DMS 273 (cell line): ENCODE data around the gene CCDC86.
A peak's percentile ranks its signal among the peaks of the same experiment; 100 is the strongest.

Source experiments
- DNase-seq: peaks from one replicate; lab custom pipeline; 2025; ENCODE audit not compliant: unreplicated experiment; lab: John Stamatoyannopoulos, UW

Gene CCDC86

DNA sequence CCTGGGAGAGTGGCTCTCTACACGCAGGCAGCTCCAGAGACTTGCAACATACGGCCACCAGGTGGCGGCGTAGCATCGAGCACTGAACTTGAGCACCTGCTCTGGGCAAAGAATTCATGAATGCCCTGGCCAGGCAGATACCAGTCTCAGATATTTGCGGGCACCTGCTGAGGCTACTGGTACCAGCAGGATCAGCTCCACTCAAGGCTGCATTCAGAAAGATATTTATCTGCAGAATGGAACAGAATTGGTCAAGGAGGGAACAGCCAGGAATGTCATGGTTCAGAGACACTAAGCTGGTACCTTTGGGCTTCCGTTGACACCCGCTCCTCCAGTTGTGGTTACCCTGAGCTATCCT lies 10.8 kb upstream of the CCDC86 start:
- peak; percentile 89 for DNase-seq

DNA sequence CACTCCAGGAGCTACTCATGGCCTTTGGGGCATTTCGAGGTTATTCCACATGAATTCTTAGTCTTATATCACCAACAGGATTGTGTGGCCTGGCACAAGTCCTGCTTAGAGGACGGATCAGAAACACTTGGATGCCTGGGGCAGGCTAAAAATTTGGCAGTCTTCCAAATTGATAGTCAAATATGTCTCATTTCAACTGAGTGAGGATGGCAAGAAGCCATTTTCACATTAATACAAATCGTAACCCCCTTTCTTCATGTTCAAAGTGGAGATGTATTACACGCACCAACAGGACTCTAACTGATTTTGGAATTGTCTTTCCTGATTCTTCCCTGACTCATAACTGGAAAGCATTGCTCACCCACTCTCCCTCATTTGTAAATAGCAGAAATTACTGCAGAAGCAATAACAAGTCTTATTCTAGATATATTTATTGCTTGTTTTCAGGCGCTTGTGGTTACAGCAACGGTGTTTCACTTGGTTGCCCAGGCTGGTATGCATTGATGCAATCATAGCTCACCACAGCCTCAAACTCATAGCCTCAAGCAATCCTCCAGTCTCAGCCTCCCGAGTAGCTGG lies 10.3 kb upstream of the CCDC86 start:
- DNase-seq, result peak; percentile 29

DNA sequence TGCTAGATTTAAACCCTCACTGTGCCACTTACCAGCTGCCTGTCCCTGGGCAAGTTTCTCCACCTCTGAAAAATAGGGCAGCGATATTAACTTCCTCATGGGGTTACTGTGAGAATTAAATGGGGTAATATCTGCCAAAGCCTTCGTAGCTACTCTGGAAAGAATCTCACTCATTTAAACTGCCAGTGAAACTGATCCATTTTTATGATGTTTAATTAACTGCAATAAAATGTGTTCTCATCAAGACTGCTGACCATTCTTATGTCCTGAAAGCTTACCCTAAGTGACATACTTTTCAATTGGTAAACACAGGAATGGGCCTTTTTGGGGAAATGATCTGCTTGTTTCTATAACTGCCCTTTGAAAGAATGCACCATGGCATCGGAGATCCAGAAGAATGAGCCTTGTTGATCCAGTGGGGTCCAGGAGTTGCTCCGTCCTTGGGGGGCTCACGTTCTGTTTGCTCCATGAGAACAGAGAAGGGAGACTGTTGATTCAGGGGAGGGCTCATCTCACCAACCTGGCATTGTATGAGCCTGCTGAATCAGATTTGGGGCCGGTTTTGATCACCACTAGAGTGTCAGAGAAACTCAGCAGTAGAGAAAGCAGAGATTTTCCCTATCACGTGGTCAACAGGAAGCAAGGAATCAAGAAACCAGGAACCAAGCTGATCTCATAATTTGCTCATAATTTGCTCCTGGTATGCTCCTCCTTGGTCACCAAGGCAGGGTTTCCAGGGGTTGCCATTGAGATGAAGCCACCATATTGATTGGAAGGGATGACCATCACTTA lies 7.0 kb upstream of the CCDC86 start:
- DNase-seq, result no peak

- DNase-seq, result peak; percentile 36
Observed at GRCh38 chr11:60835534-60835846, 6.4 kb upstream of the CCDC86 start.

GRCh38 chr11:60836866-60837515 lies 4.9 kb upstream of the CCDC86 start:
- DNase-seq, result no peak

- DNase-seq, result peak; percentile 59
Observed at GRCh38 chr11:60838132-60838531, 3.8 kb upstream of the CCDC86 start.

DNA sequence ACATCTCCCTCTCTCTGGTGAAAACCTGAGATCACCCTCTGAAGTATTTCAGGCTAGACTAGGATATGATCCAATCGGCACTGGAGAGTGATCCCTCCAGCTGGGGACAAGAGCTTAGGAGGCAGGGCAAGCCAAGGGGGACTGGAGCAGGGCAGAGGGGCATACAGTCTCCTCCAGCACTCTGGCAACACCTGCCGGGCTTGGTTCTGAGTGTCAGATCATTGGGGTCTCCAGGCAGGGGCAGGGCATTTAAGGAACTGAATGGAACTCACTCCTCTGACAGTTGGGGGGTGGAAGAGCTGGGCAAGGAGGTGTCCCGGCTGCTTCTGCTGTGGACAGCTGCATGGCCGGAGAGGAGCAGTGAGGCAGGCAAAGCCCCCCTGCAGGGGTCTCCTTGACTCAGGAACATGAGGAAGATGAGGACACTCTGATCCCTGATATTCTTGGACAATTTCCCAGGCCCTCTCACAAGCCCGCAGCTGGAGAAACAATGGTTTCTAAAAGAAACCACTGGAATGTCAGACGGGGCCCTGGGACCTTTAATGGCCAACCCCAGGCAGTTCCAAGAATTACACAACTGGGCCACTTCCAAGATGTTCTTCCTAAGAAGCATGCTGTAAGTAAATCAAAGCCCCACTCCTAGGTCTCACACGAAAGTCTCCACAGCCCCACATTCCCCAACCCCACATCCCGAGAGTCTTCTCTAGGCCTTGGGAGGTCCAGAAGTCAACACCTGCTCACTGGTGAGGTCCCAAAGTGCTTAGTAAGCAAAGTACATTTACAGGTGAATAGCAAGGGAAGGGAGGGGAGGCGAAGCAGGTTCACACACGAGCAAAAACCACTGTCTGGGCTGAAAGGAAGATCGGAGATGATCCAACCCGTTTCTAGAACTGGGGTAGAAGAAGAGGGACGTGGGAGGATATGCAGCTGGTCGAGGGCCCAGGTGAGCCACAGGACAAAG lies 1.2 kb upstream of the CCDC86 start:
- no peak for DNase-seq

GRCh38 chr11:60842668-60843600 lies 1.0 kb downstream of the CCDC86 start:
- no peak for DNase-seq

DNA sequence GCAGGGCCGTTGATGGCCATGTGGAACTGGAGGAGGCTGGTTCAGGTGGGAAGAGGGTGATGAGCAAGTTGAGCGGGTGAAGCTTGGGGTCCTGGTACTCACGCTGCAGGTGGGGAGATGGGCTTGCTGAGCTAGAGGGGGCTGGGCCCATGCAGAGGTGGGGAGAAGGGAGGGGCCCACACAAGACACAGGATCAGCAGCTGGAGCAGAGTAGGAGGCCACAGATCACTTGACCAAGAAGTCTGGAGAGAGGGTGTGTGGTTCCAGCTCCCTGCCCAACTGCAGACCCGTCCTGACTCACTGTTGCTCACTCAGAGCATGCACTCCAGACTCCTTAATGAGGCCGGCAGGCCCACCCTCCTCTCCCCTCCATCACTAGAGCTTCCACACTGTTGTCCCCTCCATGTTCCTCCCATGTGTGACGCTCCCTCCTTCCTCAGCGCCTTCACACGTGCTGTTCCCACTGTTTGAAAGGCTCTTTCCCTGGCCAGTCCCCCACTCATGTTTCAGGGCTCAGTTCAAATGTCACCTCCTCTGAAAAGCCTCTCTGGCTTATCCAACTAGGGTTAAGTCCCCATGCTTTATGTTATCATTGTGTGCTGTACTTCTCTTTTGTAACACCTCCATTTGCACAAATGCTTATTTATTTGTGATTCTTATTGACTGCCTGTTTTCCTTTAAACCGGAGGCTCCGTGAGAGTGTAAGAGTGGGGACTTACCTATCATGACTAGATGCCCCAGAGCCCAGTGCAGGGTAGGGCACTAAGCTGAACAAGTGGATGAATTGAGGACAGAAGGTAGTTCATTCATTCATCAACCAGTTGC lies 2.3 kb downstream of the CCDC86 start:
- DNase-seq, result no peak

- DNase-seq, result no peak
Observed at GRCh38 chr11:60844870-60845221, 2.9 kb downstream of the CCDC86 start.

- DNase-seq, result no peak
Observed at GRCh38 chr11:60845338-60845737, 3.4 kb downstream of the CCDC86 start.

GRCh38 chr11:60847281-60847680 lies 5.4 kb downstream of the CCDC86 start:
- no peak for DNase-seq

GRCh38 chr11:60847896-60848295 lies 6.0 kb downstream of the CCDC86 start:
- no peak for DNase-seq

DNA sequence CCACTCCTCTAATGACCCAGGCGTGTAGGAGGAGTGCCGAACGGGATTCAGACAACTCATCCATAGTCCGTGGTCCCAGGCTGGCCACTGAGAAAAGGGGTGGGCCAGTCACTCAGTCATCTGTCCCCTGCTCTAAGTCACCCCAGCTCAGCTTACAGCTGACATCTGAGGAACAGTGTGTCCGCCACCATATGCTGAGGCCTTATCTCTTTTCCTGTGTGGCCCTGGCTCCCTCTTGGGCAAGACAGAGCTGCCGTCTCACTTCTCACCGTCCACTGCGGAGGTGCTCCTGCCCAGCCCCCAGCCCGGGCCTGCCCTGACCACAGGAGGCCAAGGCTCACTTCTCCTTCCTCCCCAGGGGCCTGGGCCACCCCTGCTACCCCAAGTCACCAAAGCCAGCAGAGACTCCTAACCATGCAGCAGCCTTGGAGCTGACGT lies 6.8 kb downstream of the CCDC86 start:
- DNase-seq, result no peak

DNA sequence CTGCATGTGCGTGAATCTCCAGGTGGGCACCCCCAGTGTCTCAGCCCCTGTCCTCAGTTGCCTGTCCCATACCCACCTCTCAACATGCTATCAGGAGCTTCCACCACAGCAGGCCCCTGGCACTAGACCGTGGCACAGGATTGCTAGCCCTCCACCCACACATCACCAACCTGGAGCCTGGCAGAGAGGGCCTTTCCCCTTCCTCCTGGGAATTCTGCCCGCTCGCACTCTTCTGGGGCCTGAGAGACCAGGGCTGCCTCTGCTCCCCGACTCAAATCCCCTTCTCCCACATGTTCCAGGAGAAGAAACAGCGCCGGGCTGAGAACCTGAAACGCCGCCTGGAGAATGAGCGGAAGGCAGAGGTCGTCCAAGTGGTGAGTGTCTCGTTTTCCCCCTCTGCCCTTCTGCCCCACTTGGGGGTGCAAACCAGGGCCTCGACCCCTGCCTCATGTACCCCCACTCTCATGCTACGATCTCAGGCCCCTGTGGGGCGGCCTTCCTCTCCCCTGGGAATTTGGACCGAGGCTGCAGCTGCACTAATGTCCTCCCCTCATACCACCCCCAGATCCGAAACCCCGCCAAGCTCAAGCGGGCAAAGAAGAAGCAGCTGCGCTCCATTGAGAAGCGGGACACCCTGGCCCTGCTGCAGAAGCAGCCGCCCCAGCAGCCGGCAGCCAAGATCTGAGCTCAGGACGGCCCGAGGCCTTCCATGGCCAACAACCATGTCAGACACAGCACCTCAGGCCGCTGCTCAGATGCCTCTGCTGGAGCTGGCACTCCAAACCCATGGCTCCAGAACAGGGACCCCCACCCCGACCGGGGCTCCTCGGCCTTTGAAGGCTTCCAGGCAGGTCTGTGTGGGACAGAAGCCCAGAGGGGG lies 8.0 kb downstream of the CCDC86 start:
- no peak for DNase-seq

DNA sequence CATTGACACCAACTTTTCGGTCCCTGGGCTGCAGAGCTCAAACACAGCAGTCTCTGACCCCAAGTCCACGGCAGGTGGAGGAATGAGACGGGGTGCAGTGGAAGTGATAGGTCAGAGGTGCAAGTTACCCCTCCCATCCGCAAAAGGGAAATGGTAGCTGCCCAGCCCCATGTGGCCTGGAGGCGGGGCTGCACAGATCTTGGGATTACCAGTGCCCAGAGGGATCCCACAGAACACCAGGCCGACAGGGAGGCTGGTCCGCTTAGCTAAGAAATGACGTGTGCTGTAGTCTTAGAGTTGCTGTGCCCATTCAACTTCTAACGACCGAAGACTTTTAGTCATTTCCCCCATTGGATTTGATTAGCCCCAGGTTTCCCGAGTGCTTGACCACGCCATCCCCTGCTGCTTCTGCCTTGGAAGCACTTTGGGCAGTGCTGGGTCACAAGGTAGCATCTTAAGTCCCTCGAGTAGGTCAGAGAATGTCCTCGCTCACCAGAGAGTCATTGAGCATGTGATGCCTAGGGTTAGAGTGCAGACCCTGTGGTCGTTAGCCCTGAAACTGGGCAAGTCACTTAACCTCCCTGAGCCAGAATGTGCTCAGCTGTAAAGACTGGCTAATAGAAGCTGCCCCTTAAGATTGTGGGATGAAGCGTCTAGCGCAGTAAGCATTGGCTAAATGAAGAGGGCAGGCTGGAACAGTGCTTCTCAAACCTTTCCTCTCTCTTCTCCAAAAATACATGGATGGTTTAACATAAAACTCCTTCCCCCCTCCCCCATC lies 9.6 kb downstream of the CCDC86 start:
- no peak for DNase-seq

DNA sequence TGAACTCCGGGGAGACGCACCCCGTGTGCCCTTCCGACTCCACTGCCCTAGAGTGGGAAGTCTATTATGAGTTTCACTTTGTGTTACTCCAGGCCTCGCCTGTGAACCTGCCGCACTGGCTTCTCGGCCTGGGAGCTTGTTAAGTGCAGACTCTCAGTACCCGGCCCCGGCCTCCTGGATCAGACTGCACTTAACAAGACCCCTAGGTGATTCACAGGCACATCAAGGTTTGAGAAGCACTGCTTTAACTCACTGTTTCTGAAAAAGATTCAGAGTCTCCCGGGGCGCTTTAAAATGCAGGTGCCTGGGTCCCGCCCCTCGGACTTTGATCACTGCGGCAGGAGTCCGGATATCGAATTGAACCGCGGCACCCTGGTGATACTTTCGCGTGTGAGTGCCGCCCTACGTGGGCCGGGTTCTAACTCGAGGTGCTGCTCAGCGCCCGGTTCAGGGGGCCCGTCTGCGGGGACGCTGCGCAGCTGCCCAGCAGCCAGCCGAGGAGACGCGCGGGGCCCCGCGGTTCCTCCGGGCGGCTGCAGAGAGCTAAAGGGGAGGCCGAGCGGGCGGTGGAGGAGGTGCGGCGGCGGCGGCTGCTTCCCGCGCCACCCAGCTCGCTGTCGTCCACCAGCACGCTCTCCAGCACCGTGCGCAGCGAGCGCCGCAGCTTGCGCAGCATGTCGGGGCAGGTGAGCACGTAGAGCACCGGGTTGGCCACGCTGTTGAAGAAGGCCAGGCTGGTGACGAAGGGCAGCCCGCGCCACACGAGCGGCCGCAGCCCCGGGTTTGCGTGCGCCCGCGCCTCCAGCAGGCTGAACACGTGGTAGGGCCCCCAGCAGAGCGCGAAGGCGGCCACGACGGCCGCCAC lies 10.4 kb downstream of the CCDC86 start:
- no peak for DNase-seq
